ENCODE results near the gene CABP2. TPM values are rescaled to one million over a fixed set of nuclear protein-coding genes. Genes with fewer than 3 reads are reported as not detected.

The CABP2 gene
- not detected in 5 replicates for total RNA-seq (2022; extraction: Qiagen RNA extraction; ENCODE audit: low read depth)

DNA sequence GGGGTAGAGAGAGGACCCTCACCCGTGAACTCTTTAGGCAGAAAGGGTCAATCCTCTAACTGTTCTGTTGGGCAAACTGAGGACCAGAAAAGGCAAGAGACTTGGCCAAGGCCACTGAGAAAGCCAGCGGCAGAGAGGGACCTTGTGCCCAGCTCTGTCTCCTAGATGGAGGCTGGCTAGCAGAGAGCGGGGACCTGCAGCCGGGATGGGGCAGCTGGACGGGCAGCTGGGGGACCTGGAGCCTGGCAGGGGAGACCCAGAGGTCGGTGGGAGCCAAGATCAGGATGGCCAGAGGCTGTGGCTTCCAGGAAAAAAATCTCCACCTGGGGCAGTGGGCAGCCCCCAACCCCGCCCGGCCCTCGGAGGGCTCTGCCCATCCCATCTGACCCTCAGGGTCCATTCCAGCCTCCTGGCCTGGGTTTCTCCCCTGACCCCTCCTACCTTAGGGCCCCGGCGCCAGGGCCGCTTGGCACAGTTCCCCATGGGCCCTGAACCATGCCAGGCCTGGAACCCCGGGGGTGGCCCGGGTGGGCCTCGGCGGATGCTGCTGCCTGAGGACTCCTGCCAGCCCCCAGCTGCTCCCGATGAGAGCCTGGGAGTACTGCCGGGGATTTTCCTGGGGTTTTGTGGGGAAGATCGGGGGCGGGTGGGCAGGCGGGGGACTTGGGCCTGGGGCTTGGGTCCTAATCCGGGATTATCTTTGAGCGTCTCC, at the start of gene CABP2:
Gene CABP2 (minus strand): TSS at position 603 of the 712 bp plus-strand sequence. CDS start 120 bp downstream, at position 483.

DNA sequence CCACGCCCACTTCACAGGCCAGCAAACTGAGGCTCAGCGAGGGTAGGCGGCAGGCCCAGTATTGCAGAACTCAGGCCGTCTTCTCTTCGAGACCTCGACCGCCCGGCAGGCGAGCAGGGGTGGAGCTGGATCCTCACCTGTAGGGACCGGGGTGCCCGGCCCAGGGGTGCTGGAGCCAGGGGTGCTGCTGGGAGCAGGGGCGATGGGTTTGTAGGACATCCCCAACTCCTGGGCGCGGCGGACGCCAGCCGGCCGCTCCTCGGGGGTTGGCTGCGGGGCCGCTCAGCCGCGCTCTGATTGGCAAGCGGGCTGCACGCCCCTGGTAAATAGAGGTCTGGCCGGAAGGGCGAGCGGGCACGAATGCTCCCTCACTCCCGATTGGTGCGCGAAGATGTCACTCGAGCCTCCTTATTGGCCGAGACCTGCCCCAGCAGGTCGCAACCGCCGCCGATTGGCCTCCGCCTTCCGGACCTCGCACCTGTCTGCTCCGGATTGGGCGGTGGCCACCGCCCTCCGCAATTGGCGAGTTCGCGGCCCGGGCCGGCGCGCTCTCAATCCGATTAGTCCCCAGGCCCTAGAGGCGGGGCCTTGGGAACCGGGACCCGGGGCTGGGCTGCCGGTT, 15.3 kb downstream of the CABP2 start, which contains the start of gene CDK2AP2:
Gene CDK2AP2 (minus strand): TSS at position 299 of the 622 bp plus-strand sequence. CDS start 80 bp downstream, at position 219.

GRCh38 chr11:67504950-67505581, 18.2 kb downstream of the CABP2 start, which contains the start of gene PITPNM1:
Gene PITPNM1 (minus strand): TSS chr11:67505363. CDS start chr11:67504180, 1,183 bp downstream.

DNA sequence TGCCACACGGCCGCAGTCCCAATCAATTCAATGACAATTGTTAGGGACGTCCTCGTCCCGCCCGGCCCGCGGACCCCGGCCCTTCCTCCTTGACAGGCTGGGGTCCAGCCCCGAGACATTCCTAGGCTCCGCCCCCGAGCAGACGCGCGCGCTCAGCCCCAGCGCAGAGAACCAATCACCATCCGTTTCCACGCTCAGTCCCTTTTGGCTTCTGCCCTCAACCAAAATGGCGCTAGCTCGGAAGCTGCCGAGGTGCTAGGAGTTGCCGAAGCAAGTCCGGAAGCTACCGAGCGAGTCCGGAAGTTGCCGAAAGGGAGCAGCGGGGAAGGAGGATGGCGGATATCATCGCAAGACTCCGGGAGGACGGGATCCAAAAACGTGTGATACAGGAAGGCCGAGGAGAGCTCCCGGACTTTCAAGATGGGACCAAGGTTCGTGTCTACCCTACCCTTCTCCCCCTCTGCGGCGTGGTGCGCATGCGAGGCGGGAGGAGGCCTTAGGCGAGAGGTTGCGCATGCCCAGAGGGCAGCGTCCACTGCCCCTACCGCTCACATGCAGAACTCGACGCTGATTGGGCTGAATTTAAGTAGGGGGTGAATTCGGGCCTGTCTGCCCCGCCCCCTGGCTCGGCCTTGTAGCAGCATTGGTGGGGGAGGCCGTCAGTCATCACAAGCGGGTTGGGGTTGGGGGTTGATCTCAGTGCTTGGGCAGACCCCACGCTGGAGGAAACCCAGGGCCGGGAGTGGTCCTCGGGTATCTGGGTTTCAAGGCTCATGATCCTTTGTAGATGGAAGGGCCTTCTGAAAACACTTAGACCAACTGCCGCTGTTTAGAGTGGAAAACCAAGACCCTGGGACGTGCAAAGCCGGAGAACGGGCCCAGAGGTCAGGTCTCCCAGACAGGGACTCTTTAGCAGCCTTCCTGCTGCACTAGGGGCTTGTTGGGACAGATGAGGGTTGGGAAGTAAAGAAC, 40.1 kb downstream of the CABP2 start, which contains the start of gene AIP:
Gene AIP (plus strand): TSS at position 200 of the 972 bp plus-strand sequence. CDS start 133 bp downstream, at position 333.

Other genes starting within 250 kb of the CABP2 start
- gene ANKRD13D, start 234.1 kb downstream of the CABP2 start, total RNA-seq (2022; extraction: Qiagen RNA extraction; ENCODE audit: low read depth), result 16.2 to 30.1 TPM (median 24.8 TPM) in 5 replicates
- gene SSH3, start 219.9 kb downstream of the CABP2 start, total RNA-seq (2022; extraction: Qiagen RNA extraction; ENCODE audit: low read depth), result 18.7 to 29.1 TPM (median 27.1 TPM) in 5 replicates
- gene POLD4, start 169.9 kb downstream of the CABP2 start, total RNA-seq (2022; extraction: Qiagen RNA extraction; ENCODE audit: low read depth), result 178 to 259 TPM (median 241 TPM) in 5 replicates
- 31.1 to 50.6 TPM (median 43.0 TPM) in 5 replicates for gene CLCF1, start 149.8 kb downstream of the CABP2 start, total RNA-seq (2022; extraction: Qiagen RNA extraction; ENCODE audit: low read depth)
- 19.5 to 36.8 TPM (median 32.0 TPM) in 5 replicates for gene RAD9A, start 131.5 kb downstream of the CABP2 start, total RNA-seq (2022; extraction: Qiagen RNA extraction; ENCODE audit: low read depth)
- 240 to 296 TPM (median 291 TPM) in 5 replicates for gene PPP1CA, start 121.6 kb downstream of the CABP2 start, total RNA-seq (2022; extraction: Qiagen RNA extraction; ENCODE audit: low read depth)
- 0.04 to 0.21 TPM (median 0.15 TPM) in 3 of 5 replicates, not detected in the others for gene TBC1D10C, start 119.4 kb downstream of the CABP2 start, total RNA-seq (2022; extraction: Qiagen RNA extraction; ENCODE audit: low read depth)
- gene CARNS1, start 107.8 kb downstream of the CABP2 start, total RNA-seq (2022; extraction: Qiagen RNA extraction; ENCODE audit: low read depth), result 0.08 to 0.21 TPM (median 0.14 TPM) in 5 replicates
- 33.7 to 50.6 TPM (median 48.8 TPM) in 5 replicates for gene RPS6KB2, start 95.0 kb downstream of the CABP2 start, total RNA-seq (2022; extraction: Qiagen RNA extraction; ENCODE audit: low read depth)
- 0.22 to 0.62 TPM in 2 of 5 replicates, not detected in the others for gene PTPRCAP, start 85.8 kb downstream of the CABP2 start, total RNA-seq (2022; extraction: Qiagen RNA extraction; ENCODE audit: low read depth)
- 38.0 to 67.3 TPM (median 57.2 TPM) in 5 replicates for gene CORO1B, start 80.0 kb downstream of the CABP2 start, total RNA-seq (2022; extraction: Qiagen RNA extraction; ENCODE audit: low read depth)
- 0.13 TPM in 1 of 5 replicates, not detected in the others for gene GPR152, start 70.7 kb downstream of the CABP2 start, total RNA-seq (2022; extraction: Qiagen RNA extraction; ENCODE audit: low read depth)
- not detected in 5 replicates for gene CABP4, start 68.1 kb downstream of the CABP2 start, total RNA-seq (2022; extraction: Qiagen RNA extraction; ENCODE audit: low read depth)
- 36.4 to 70.3 TPM (median 62.1 TPM) in 5 replicates for gene TMEM134, start 54.2 kb downstream of the CABP2 start, total RNA-seq (2022; extraction: Qiagen RNA extraction; ENCODE audit: low read depth)
- gene AIP, start 40.4 kb downstream of the CABP2 start, total RNA-seq (2022; extraction: Qiagen RNA extraction; ENCODE audit: low read depth), result 43.6 to 48.9 TPM (median 48.0 TPM) in 5 replicates
- gene PITPNM1, start 18.1 kb downstream of the CABP2 start, total RNA-seq (2022; extraction: Qiagen RNA extraction; ENCODE audit: low read depth), result 34.1 to 60.5 TPM (median 47.3 TPM) in 5 replicates
- gene CDK2AP2, start 15.3 kb downstream of the CABP2 start, total RNA-seq (2022; extraction: Qiagen RNA extraction; ENCODE audit: low read depth), result 50.3 to 95.2 TPM (median 85.4 TPM) in 5 replicates
- 1,131 to 1,719 TPM (median 1,604 TPM) in 5 replicates for gene GSTP1, start 60.4 kb upstream of the CABP2 start, total RNA-seq (2022; extraction: Qiagen RNA extraction; ENCODE audit: low read depth)
- 128 to 159 TPM (median 152 TPM) in 5 replicates for gene NDUFV1, start 83.5 kb upstream of the CABP2 start, total RNA-seq (2022; extraction: Qiagen RNA extraction; ENCODE audit: low read depth)
- gene NUDT8, start 106.5 kb upstream of the CABP2 start, total RNA-seq (2022; extraction: Qiagen RNA extraction; ENCODE audit: low read depth), result 6.4 to 15.4 TPM (median 13.7 TPM) in 5 replicates
- not detected in 5 replicates for gene TBX10, start 116.3 kb upstream of the CABP2 start, total RNA-seq (2022; extraction: Qiagen RNA extraction; ENCODE audit: low read depth)
- 0.60 to 1.4 TPM (median 1.3 TPM) in 5 replicates for gene ACY3, start 127.3 kb upstream of the CABP2 start, total RNA-seq (2022; extraction: Qiagen RNA extraction; ENCODE audit: low read depth)
- not detected in 5 replicates for gene ALDH3B2, start 151.2 kb upstream of the CABP2 start, total RNA-seq (2022; extraction: Qiagen RNA extraction; ENCODE audit: low read depth)

Measured in A549 treated with ZK216348 at 1 μM for 4 hours (cell line).